MM.1S (cell line): ENCODE results near the gene TMEM271.

Experiments used
- DNase-seq: peaks from one replicate; pipeline ENCODE4 v3.0.0-alpha.2; 2015
- H2AFZ ChIP-seq: fragments of 300-600 bp; sonication (generic); 2 replicates; pipeline ENCODE4 v1.6.0; 2016; ENCODE audit warnings: antibody characterized with exemption, low read length
- H3F3A ChIP-seq: fragments of 300-600 bp; sonication (generic); 2 replicates; pipeline ENCODE4 v1.6.1; 2016; ENCODE audit warnings: mild to moderate bottlenecking, antibody characterized with exemption, low read length, moderate library complexity, mixed read lengths; ENCODE audit not compliant: insufficient read depth
- H3K27ac ChIP-seq: fragments of 300-600 bp; sonication (generic); 2 replicates; pipeline ENCODE4 v1.5.1; 2016; ENCODE audit warnings: mild to moderate bottlenecking, low read length
- H3K27me3 ChIP-seq: fragments of 300-600 bp; sonication (generic); replicated peaks from 2 replicates; pipeline ENCODE4 v1.6.0; 2016; ENCODE audit warnings: low read length; ENCODE audit not compliant: insufficient read depth
- H3K36me3 ChIP-seq: fragments of 300-600 bp; sonication (generic); replicated peaks from 2 replicates; pipeline ENCODE4 v1.6.1; 2016; ENCODE audit warnings: mild to moderate bottlenecking, low read length, mixed read lengths; ENCODE audit not compliant: insufficient read depth
- H3K4me1 ChIP-seq: fragments of 300-600 bp; sonication (generic); 2 replicates; pipeline ENCODE4 v1.6.1; 2016; ENCODE audit warnings: low read length, mixed read lengths
- H3K4me2 ChIP-seq: fragments of 300-600 bp; sonication (generic); 2 replicates; pipeline ENCODE4 v1.6.0; 2016; ENCODE audit warnings: low read depth, low read length
- H3K4me3 ChIP-seq: fragments of 300-600 bp; sonication (generic); 2 replicates; pipeline ENCODE4 v1.5.1; 2016; ENCODE audit warnings: low read length, mixed read lengths
- H3K79me2 ChIP-seq: fragments of 300-600 bp; sonication (generic); 2 replicates; pipeline ENCODE4 v1.6.1; 2016; ENCODE audit warnings: mixed run types, low read length, mixed read lengths
- H3K9ac ChIP-seq: fragments of 300-600 bp; sonication (generic); 2 replicates; pipeline ENCODE4 v1.6.1; 2016; ENCODE audit warnings: low read length, mixed read lengths
- H3K9me2 ChIP-seq: fragments of 300-600 bp; sonication (generic); replicated peaks from 2 replicates; pipeline ENCODE4 v1.6.1; 2016; ENCODE audit warnings: mild to moderate bottlenecking, low read length, mixed read lengths; ENCODE audit not compliant: insufficient read depth
- H3K9me3 ChIP-seq: fragments of 300-600 bp; sonication (generic); replicated peaks from 2 replicates; pipeline ENCODE4 v1.6.1; 2016; ENCODE audit warnings: mild to moderate bottlenecking, low read length, mixed read lengths; ENCODE audit not compliant: insufficient read depth
- H4K20me1 ChIP-seq: fragments of 300-600 bp; sonication (generic); 2 replicates; pipeline ENCODE4 v1.6.1; 2016; ENCODE audit warnings: mild to moderate bottlenecking, low read length, moderate library complexity, mixed read lengths; ENCODE audit not compliant: insufficient read depth
- CTCF ChIP-seq: fragments of 300-600 bp; sonication (generic); IDR thresholded peaks from 2 replicates; pipeline ENCODE4 v1.5.1; 2016; ENCODE audit warnings: antibody characterized with exemption, low read length, mixed read lengths
- EZH2 ChIP-seq: fragments of 300-600 bp; sonication (generic); optimal IDR thresholded peaks from 2 replicates; pipeline ENCODE3; 2017; ENCODE audit warnings: low read depth, mild to moderate bottlenecking, antibody characterized with exemption, low read length, mixed read lengths
- EZH2phosphoT487 ChIP-seq: fragments of 300-600 bp; sonication (generic); IDR thresholded peaks from 2 replicates; pipeline ENCODE4 v1.6.1; 2018; ENCODE audit warnings: antibody characterized with exemption, low read length

The TMEM271 gene

GRCh38 chr4:623914-624566, 47.9 kb upstream of the TMEM271 start:
- Histone ChIP-seq H3K9me3 (no peaks in the 10 kb centered on the region), H4K20me1 (no peaks in the 10 kb centered on the region), H3K27ac (no peak overlapping the region), H3F3A (no peaks in the 10 kb centered on the region), H3K4me3 (no peak overlapping the region), H3K9ac (no peak overlapping the region), H3K27me3 (no peaks in the 10 kb centered on the region), H3K36me3 (no peaks in the 10 kb centered on the region), H3K4me2 (no peak overlapping the region), H3K4me1 (no peaks in the 10 kb centered on the region), H2AFZ (no peak overlapping the region), H3K79me2 (no peaks in the 10 kb centered on the region), H3K9me2 (no peaks in the 10 kb centered on the region)
- DNase-seq, result no peak
- TF ChIP-seq CTCF (no peak), EZH2 (no peak), EZH2phosphoT487 (no peak)

- DNase-seq, result no peak
- H3K79me2 ChIP-seq, result no peaks in the 10 kb centered on the region
- no peaks in the 10 kb centered on the region for H3K36me3 ChIP-seq
- no peak overlapping the region for H3K4me2 ChIP-seq
- H3F3A ChIP-seq, result no peaks in the 10 kb centered on the region
- H3K9me3 ChIP-seq, result no peaks in the 10 kb centered on the region
- H3K4me3 ChIP-seq, result no peak overlapping the region
- no peak overlapping the region for H3K9ac ChIP-seq
- no peaks in the 10 kb centered on the region for H4K20me1 ChIP-seq
- no peaks in the 10 kb centered on the region for H3K4me1 ChIP-seq
- no peak overlapping the region for H3K27ac ChIP-seq
- H2AFZ ChIP-seq, result no peak overlapping the region
- no peaks in the 10 kb centered on the region for H3K9me2 ChIP-seq
- no peak for TF ChIP-seq EZH2phosphoT487
- TF ChIP-seq CTCF, result no peak
- TF ChIP-seq EZH2, result no peak
- H3K27me3 ChIP-seq, result no peaks in the 10 kb centered on the region
These were observed 47.2 kb upstream of the TMEM271 start for GRCh38 chr4:622996-623913.

GRCh38 chr4:622071-622995, 46.2 kb upstream of the TMEM271 start:
- H3K27ac ChIP-seq, result no peak overlapping the region
- no peaks in the 10 kb centered on the region for H3K27me3 ChIP-seq
- TF ChIP-seq EZH2 (no peak), EZH2phosphoT487 (no peak), CTCF (no peak)
- H4K20me1 ChIP-seq, result no peaks in the 10 kb centered on the region
- H3K9ac ChIP-seq, result no peak overlapping the region
- no peak overlapping the region for H2AFZ ChIP-seq
- no peaks in the 10 kb centered on the region for H3K9me2 ChIP-seq
- no peaks in the 10 kb centered on the region for H3K9me3 ChIP-seq
- H3K4me2 ChIP-seq, result no peak overlapping the region
- H3K36me3 ChIP-seq, result no peaks in the 10 kb centered on the region
- H3K4me3 ChIP-seq, result no peak overlapping the region
- DNase-seq, result no peak
- H3K4me1 ChIP-seq, result no peaks in the 10 kb centered on the region
- no peaks in the 10 kb centered on the region for H3F3A ChIP-seq
- H3K79me2 ChIP-seq, result no peaks in the 10 kb centered on the region
